CD4-positive, alpha-beta T cell (primary cell): ENCODE data around the gene GALNT10. TPM values are rescaled to one million over a fixed set of nuclear protein-coding genes. Genes with fewer than 3 reads are reported as not detected.
A peak's percentile ranks its signal among the peaks of the same experiment; 100 is the strongest.

Experiments used
- ATAC-seq: fragments of 200-7000 bp; cut with Tn5 transposase; one replicate; pipeline ENCODE4 v1.10.0; 2022; ENCODE audit warnings: mild to moderate bottlenecking; ENCODE audit not compliant: poor library complexity
- CTCF ChIA-PET: fragments of 350-600 bp; sonication (Branson Sonifier 250); formaldehyde crosslinking; loops from one replicate; lab custom pipeline; 2021; ENCODE audit warnings: antibody characterized with exemption, inconsistent platforms; lab: Charles Lee
- POLR2A ChIA-PET: fragments of 350-600 bp; sonication (Branson Sonifier 250); formaldehyde crosslinking; loops from one replicate; lab custom pipeline; 2021; ENCODE audit warnings: antibody characterized with exemption, inconsistent platforms; lab: Charles Lee
- DNase-seq, 14 experiments: peaks; one replicate each; pipeline ENCODE4 v3.0.0-alpha.2; 2013 to 2020; ENCODE audit warnings: mixed read lengths in 2 of 14
- H3K27ac ChIP-seq, 2 donors: one replicate each; pipeline versions ENCODE4 v1.5.1 to v1.7.0; 2013; ENCODE audit warnings: low read length in 2 of 2, low read depth in 1 of 2, mild to moderate bottlenecking in 1 of 2
- H3K27me3 ChIP-seq, 2 experiments: 1 replicate in 1 of 2; 2 replicates in 1 of 2; pipeline versions ENCODE4 v1.6.1 to v1.7.0; 2013; ENCODE audit warnings: low read length in 2 of 2, control low read depth in 1 of 2, mild to moderate bottlenecking in 1 of 2, moderate library complexity in 1 of 2; ENCODE audit not compliant: insufficient read depth in 2 of 2, control insufficient read depth in 1 of 2
- H3K36me3 ChIP-seq: one replicate; pipeline ENCODE4 v1.6.1; 2013; ENCODE audit warnings: low read length, control low read depth; ENCODE audit not compliant: insufficient read depth
- H3K4me1 ChIP-seq: one replicate; pipeline ENCODE4 v1.6.1; 2013; ENCODE audit warnings: low read length, control low read depth; ENCODE audit not compliant: insufficient read depth
- H3K4me3 ChIP-seq: one replicate; pipeline ENCODE4 v1.5.1; 2013; ENCODE audit warnings: mild to moderate bottlenecking, low read length, moderate library complexity
- H3K9me3 ChIP-seq, 2 experiments: 1 replicate in 1 of 2; 2 replicates in 1 of 2; pipeline versions ENCODE4 v1.6.1 to v1.7.0; 2013; ENCODE audit warnings: low read length in 2 of 2, mild to moderate bottlenecking in 2 of 2, control low read depth in 1 of 2, moderate library complexity in 1 of 2; ENCODE audit not compliant: control insufficient read depth in 1 of 2, insufficient read depth in 1 of 2
- H3K27ac Mint-ChIP-seq: one replicate; pipeline ENCODE4 v1.8.0; 2020; ENCODE audit warnings: mixed read lengths
- H3K27me3 Mint-ChIP-seq: one replicate; pipeline ENCODE4 v1.8.0; 2021; ENCODE audit warnings: mixed read lengths
- H3K36me3 Mint-ChIP-seq: one replicate; pipeline ENCODE4 v1.8.0; 2021; ENCODE audit warnings: low read depth, mixed read lengths
- H3K4me1 Mint-ChIP-seq: one replicate; pipeline ENCODE4 v1.8.0; 2021; ENCODE audit warnings: low read depth, mixed read lengths
- H3K4me3 Mint-ChIP-seq: one replicate; pipeline ENCODE4 v1.8.0; 2020; ENCODE audit warnings: mild to moderate bottlenecking, mixed read lengths
- H3K9me3 Mint-ChIP-seq: one replicate; pipeline ENCODE4 v1.8.0; 2020; ENCODE audit warnings: mixed read lengths
- CTCF ChIP-seq: fragments of 200-600 bp; IDR thresholded peaks from one replicate; pipeline ENCODE4 v1.8.0; 2022; ENCODE audit warnings: antibody characterized with exemption, mild to moderate bottlenecking
- intact Hi-C, 2 experiments: fragments of 100-400 bp; cut with DNase I in 1 of 2; cut with micrococcal nuclease in 1 of 2; formaldehyde crosslinking; loops; one replicate each; pipeline versions ENCODE4 v1.15.1 to v1.9.0; 2023 to 2025; cut with DNase I, micrococcal nuclease
- total RNA-seq, 174 experiments: library from RNA in 2 of 174; stranded (reverse) in 2 of 174; gene quantifications; one replicate each; pipeline ENCODE4 v1.2.3 and lab custom pipeline; 2021 to 2026

Gene GALNT10
- total RNA-seq, 2 experiments from 2014 or later, result 21.7 to 23.0 TPM

GRCh38 chr5:154264549-154265196 is 74.1 kb downstream of the GALNT10 start:
- intact Hi-C loops, result no loop called here
- CTCF ChIA-PET, result no interaction called here
- Histone ChIP-seq H3K4me3 (no peak overlapping the region), H3K27me3 (no peaks in the 10 kb centered on the region), H3K27ac (no peak overlapping the region), H3K36me3 (peaks cover 2% of the 10 kb centered on the region), H3K9me3 (no peaks in the 10 kb centered on the region), H3K4me1 (no peaks in the 10 kb centered on the region)
- POLR2A ChIA-PET, result no interaction called here
- Mint-ChIP-seq H3K4me1 (peaks cover 5% of the 10 kb centered on the region), H3K36me3 (peaks cover 8% of the 10 kb centered on the region), H3K27ac (no peak overlapping the region), H3K9me3 (no peaks in the 10 kb centered on the region), H3K27me3 (no peaks in the 10 kb centered on the region), H3K4me3 (no peak overlapping the region)
- ATAC-seq (no peak), DNase-seq (no peak)
- TF ChIP-seq CTCF, result no peak

GRCh38 chr5:154265197-154265773 is 74.8 kb downstream of the GALNT10 start:
- Histone ChIP-seq H3K4me3 (no peak overlapping the region), H3K27me3 (no peaks in the 10 kb centered on the region), H3K27ac (no peak overlapping the region), H3K4me1 (no peaks in the 10 kb centered on the region), H3K9me3 (no peaks in the 10 kb centered on the region), H3K36me3 (peaks cover 2% of the 10 kb centered on the region)
- Mint-ChIP-seq H3K27ac (no peak overlapping the region), H3K36me3 (peaks cover 5% of the 10 kb centered on the region), H3K4me1 (peaks cover 5% of the 10 kb centered on the region), H3K4me3 (no peak overlapping the region), H3K9me3 (no peaks in the 10 kb centered on the region), H3K27me3 (no peaks in the 10 kb centered on the region)
- intact Hi-C loops, result no loop called here
- DNase-seq, result peak in 1 of 14 experiments; percentile 10
- TF ChIP-seq CTCF, result no peak
- ChIA-PET POLR2A (no interaction called here), CTCF (no interaction called here)
- ATAC-seq, result no peak

- Histone ChIP-seq H3K4me1 (peaks cover 10% of the 10 kb centered on the region), H3K36me3 (no peaks in the 10 kb centered on the region), H3K27me3 (no peaks in the 10 kb centered on the region), H3K9me3 (no peaks in the 10 kb centered on the region), H3K4me3 (no peak overlapping the region), H3K27ac (no peak overlapping the region)
- TF ChIP-seq CTCF, result no peak
- H3K9me3 Mint-ChIP-seq, result no peaks in the 10 kb centered on the region
- H3K27me3 Mint-ChIP-seq, result no peaks in the 10 kb centered on the region
- DNase-seq (no peak), ATAC-seq (no peak)
- no peak overlapping the region for H3K4me3 Mint-ChIP-seq
- ChIA-PET POLR2A (no interaction called here), CTCF (no interaction called here)
- H3K4me1 Mint-ChIP-seq, result peaks cover 20% of the 10 kb centered on the region
- peaks cover 4% of the 10 kb centered on the region for H3K36me3 Mint-ChIP-seq
- no peak overlapping the region for H3K27ac Mint-ChIP-seq
- intact Hi-C loops, result no loop called here
Measured at GRCh38 chr5:154267516-154267915, 77.0 kb downstream of the GALNT10 start.
